Fibroblast of skin of right quadriceps (primary cell): ENCODE data around the gene POLR3E.

ENCODE experiments used
- DNase-seq: peaks from one replicate; pipeline ENCODE4 v3.0.0-alpha.2; 2013

The POLR3E gene

GRCh38 chr16:22369221-22369811 is 72.1 kb downstream of the POLR3E start:
- peak; percentile 55 for DNase-seq

GRCh38 chr16:22370038-22370820 is 73.0 kb downstream of the POLR3E start:
- DNase-seq, result peak; percentile 79

GRCh38 chr16:22372882-22373661 is 75.9 kb downstream of the POLR3E start:
- DNase-seq, result peak; percentile 4

GRCh38 chr16:22373662-22374310 is 76.6 kb downstream of the POLR3E start:
- DNase-seq, result peak; percentile 17

- DNase-seq, result peak; percentile 97
Observed at GRCh38 chr16:22374311-22375116, 77.3 kb downstream of the POLR3E start, which contains the start of gene CDR2. TSS of gene CDR2 (minus strand) at chr16:22374619. CDS start at chr16:22374309, 310 bp downstream.

- no peak for DNase-seq
Observed at GRCh38 chr16:22375117-22375962, 78.1 kb downstream of the POLR3E start.

- no peak for DNase-seq
Observed at GRCh38 chr16:22375963-22376640, 78.9 kb downstream of the POLR3E start.

- no peak for DNase-seq
Observed at GRCh38 chr16:22379656-22380055, 82.4 kb downstream of the POLR3E start.

- peak; percentile 8 for DNase-seq
Observed at GRCh38 chr16:22380529-22380928, 83.3 kb downstream of the POLR3E start.

GRCh38 chr16:22381392-22381791 is 84.2 kb downstream of the POLR3E start:
- no peak for DNase-seq

GRCh38 chr16:22383827-22384226 is 86.6 kb downstream of the POLR3E start:
- no peak for DNase-seq
